ENCODE data around the gene FOXF1. TPM values are rescaled to one million over a fixed set of nuclear protein-coding genes. Genes with fewer than 3 reads are reported as not detected.

FOXF1 gene
- total and polyA plus RNA-seq, 2 donors (not counting 1 experiment from before 2014, with no cell fraction given): 14.0 to 31.5 TPM

- Histone ChIP-seq H3K79me2 (ENCODE audit: control insufficient read depth, insufficient read depth, low read length) (peaks cover 14% of the 10 kb centered on the region), H3K9ac (ENCODE audit: insufficient read depth, low read length) (peak overlapping the region; percentile 92), H3K27me3 (ENCODE audit: control insufficient read depth, insufficient read depth, low read length) (no peaks in the 10 kb centered on the region), H2AFZ (ENCODE audit: low read length) (peak overlapping the region; percentile 33), H3K4me3 (replicated peaks in 1 of 4; ENCODE audit: control extremely low read depth in 1 of 4, insufficient read depth in 1 of 4, low read depth in 3 of 4, low read length in 4 of 4) (peak overlapping the region; percentile 57 to 98 (median 83)), H3K4me2 (ENCODE audit: extremely low read depth, insufficient read depth, low read length) (peak overlapping the region; percentile 83), H4K20me1 (ENCODE audit: control insufficient read depth, extremely low read depth, insufficient read depth, low read length) (no peaks in the 10 kb centered on the region), H3K9me3 (ENCODE audit: control insufficient read depth, insufficient read depth, low read depth, low read length) (no peaks in the 10 kb centered on the region), H3K27ac (ENCODE audit: insufficient read depth, low read length) (peak overlapping the region; percentile 90), H3K4me1 (ENCODE audit: control insufficient read depth, extremely low read depth, insufficient read depth, low read length) (no peaks in the 10 kb centered on the region), H3K36me3 (ENCODE audit: control insufficient read depth, insufficient read depth, low read length) (peaks cover 6% of the 10 kb centered on the region)
- TF ChIP-seq EZH2 (IDR thresholded peaks at IDR 0.05; ENCODE audit: low read length, missing control alignments) (no peak), CTCF (conservative IDR thresholded peaks at IDR 0.05 in 1 of 2, IDR thresholded peaks at IDR 0.05 in 1 of 2; ENCODE audit: low read depth in 1 of 2, low read length in 2 of 2) (no peak)
- DNase-seq (ENCODE audit: low read depth in 2 of 2): no peak
Observed at GRCh38 chr16:86554599-86554916, 44.2 kb downstream of the FOXF1 start.

- Histone ChIP-seq H3K27me3 (ENCODE audit: control insufficient read depth, insufficient read depth, low read length) (no peaks in the 10 kb centered on the region), H3K9ac (ENCODE audit: insufficient read depth, low read length) (peak within 1 kb of the TSS; percentile 92), H3K4me1 (ENCODE audit: control insufficient read depth, extremely low read depth, insufficient read depth, low read length) (no peaks in the 10 kb centered on the region), H3K36me3 (ENCODE audit: control insufficient read depth, insufficient read depth, low read length) (peaks cover under 1% of the 10 kb centered on the region), H3K4me2 (ENCODE audit: extremely low read depth, insufficient read depth, low read length) (peak within 1 kb of the TSS; percentile 83), H3K9me3 (ENCODE audit: control insufficient read depth, insufficient read depth, low read depth, low read length) (no peaks in the 10 kb centered on the region), H4K20me1 (ENCODE audit: control insufficient read depth, extremely low read depth, insufficient read depth, low read length) (no peaks in the 10 kb centered on the region), H3K4me3 (replicated peaks in 1 of 4; ENCODE audit: control extremely low read depth in 1 of 4, insufficient read depth in 1 of 4, low read depth in 3 of 4, low read length in 4 of 4) (peak within 1 kb of the TSS; percentile 57 to 98 (median 84)), H2AFZ (ENCODE audit: low read length) (peak within 1 kb of the TSS; percentile 87), H3K79me2 (ENCODE audit: control insufficient read depth, insufficient read depth, low read length) (peaks cover 14% of the 10 kb centered on the region), H3K27ac (ENCODE audit: insufficient read depth, low read length) (peak within 1 kb of the TSS; percentile 90)
- TF ChIP-seq EZH2 (IDR thresholded peaks at IDR 0.05; ENCODE audit: low read length, missing control alignments): no peak
- no peak for TF ChIP-seq CTCF (conservative IDR thresholded peaks at IDR 0.05 in 1 of 2, IDR thresholded peaks at IDR 0.05 in 1 of 2; ENCODE audit: low read depth in 1 of 2, low read length in 2 of 2)
- peak; percentile 87 to 92 for DNase-seq (ENCODE audit: low read depth in 2 of 2)
Observed at GRCh38 chr16:86554917-86555703, 44.8 kb downstream of the FOXF1 start, which contains the start of gene MTHFSD. Gene MTHFSD, minus strand, starts transcription at chr16:86555235. Its CDS starts 51 bp downstream, at chr16:86555184.

GRCh38 chr16:86555704-86556075 lies 45.4 kb downstream of the FOXF1 start:
- peak overlapping the region; percentile 90 for H3K27ac ChIP-seq (ENCODE audit: insufficient read depth, low read length)
- no peaks in the 10 kb centered on the region for H3K4me1 ChIP-seq (ENCODE audit: control insufficient read depth, extremely low read depth, insufficient read depth, low read length)
- peak overlapping the region; percentile 33 for H2AFZ ChIP-seq (ENCODE audit: low read length)
- H3K79me2 ChIP-seq (ENCODE audit: control insufficient read depth, insufficient read depth, low read length): peaks cover 14% of the 10 kb centered on the region
- TF ChIP-seq CTCF (conservative IDR thresholded peaks at IDR 0.05 in 1 of 2, IDR thresholded peaks at IDR 0.05 in 1 of 2; ENCODE audit: low read depth in 1 of 2, low read length in 2 of 2): no peak
- TF ChIP-seq EZH2 (IDR thresholded peaks at IDR 0.05; ENCODE audit: low read length, missing control alignments): no peak
- DNase-seq (ENCODE audit: low read depth in 2 of 2): no peak
- peak overlapping the region; percentile 57 to 98 (median 84) for H3K4me3 ChIP-seq (replicated peaks in 1 of 4; ENCODE audit: control extremely low read depth in 1 of 4, insufficient read depth in 1 of 4, low read depth in 3 of 4, low read length in 4 of 4)
- no peaks in the 10 kb centered on the region for H3K36me3 ChIP-seq (ENCODE audit: control insufficient read depth, insufficient read depth, low read length)
- no peaks in the 10 kb centered on the region for H3K9me3 ChIP-seq (ENCODE audit: control insufficient read depth, insufficient read depth, low read depth, low read length)
- no peaks in the 10 kb centered on the region for H4K20me1 ChIP-seq (ENCODE audit: control insufficient read depth, extremely low read depth, insufficient read depth, low read length)
- H3K27me3 ChIP-seq (ENCODE audit: control insufficient read depth, insufficient read depth, low read length): no peaks in the 10 kb centered on the region
- peak overlapping the region; percentile 92 for H3K9ac ChIP-seq (ENCODE audit: insufficient read depth, low read length)
- peak overlapping the region; percentile 64 for H3K4me2 ChIP-seq (ENCODE audit: extremely low read depth, insufficient read depth, low read length)
